ENCODE results near the gene SHF.

Gene SHF

GRCh38 chr15:45132844-45133560 lies 54.8 kb downstream of the SHF start:
- DNase-seq (ENCODE audit: low read depth) = no peak
- no peak overlapping the region for H3K4me3 ChIP-seq (ENCODE audit: low read depth, low read length)

- H3K4me3 ChIP-seq (ENCODE audit: low read depth, low read length) = no peak overlapping the region
- DNase-seq (ENCODE audit: low read depth) = no peak
These were observed 56.3 kb downstream of the SHF start for GRCh38 chr15:45131510-45131909.

- H3K4me3 ChIP-seq (ENCODE audit: low read depth, low read length) = no peak overlapping the region
- no peak for DNase-seq (ENCODE audit: low read depth)
These were observed 57.3 kb downstream of the SHF start for GRCh38 chr15:45130291-45131000.

GRCh38 chr15:45129651-45130129 lies 58.1 kb downstream of the SHF start, which contains the start of the genes DUOX1 and DUOXA1:
Gene DUOX1, plus strand, starts transcription at chr15:45129994. Its CDS starts 1,973 bp downstream, at chr15:45131967.
Gene DUOXA1, minus strand, starts transcription at chr15:45129879. Its CDS starts 6,865 bp downstream, at chr15:45123014.
- no peak within 1 kb of the TSS for H3K4me3 ChIP-seq (ENCODE audit: low read depth, low read length)
- DNase-seq (ENCODE audit: low read depth) = no peak

DNA sequence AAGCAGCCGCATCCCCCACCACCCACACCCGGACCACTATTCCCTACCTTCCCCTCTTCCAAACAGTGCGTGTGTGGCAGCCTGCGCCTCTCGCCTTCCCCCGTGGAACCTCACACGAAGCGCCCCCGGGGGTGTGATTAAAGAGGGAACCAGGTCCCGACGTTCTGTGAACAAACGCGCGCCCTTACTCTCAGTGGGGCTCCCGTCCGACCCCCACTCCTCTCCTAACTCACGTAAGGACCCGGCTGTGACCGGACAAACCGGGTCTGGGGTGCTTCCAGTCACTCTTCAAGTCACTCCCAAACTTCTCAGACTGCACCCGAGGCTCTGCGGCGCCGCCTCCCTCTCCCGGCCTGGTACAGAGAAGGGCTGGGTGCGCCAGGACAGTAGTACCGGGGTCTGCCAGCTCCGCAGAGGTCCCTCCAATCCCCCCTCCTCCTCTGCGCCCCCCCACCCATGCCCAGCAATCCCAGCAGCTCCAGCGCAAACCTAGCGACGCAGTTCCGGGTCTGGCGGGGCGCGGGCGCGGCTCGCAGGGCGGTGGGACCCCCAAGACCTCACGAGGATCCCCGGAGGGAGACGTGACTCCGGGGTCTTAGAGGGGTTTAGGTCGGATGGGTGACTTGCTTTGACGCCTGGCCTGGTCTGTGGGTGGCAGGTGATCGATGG lies 58.7 kb downstream of the SHF start:
- no peak overlapping the region for H3K4me3 ChIP-seq (ENCODE audit: low read depth, low read length)
- no peak for DNase-seq (ENCODE audit: low read depth)

DNA sequence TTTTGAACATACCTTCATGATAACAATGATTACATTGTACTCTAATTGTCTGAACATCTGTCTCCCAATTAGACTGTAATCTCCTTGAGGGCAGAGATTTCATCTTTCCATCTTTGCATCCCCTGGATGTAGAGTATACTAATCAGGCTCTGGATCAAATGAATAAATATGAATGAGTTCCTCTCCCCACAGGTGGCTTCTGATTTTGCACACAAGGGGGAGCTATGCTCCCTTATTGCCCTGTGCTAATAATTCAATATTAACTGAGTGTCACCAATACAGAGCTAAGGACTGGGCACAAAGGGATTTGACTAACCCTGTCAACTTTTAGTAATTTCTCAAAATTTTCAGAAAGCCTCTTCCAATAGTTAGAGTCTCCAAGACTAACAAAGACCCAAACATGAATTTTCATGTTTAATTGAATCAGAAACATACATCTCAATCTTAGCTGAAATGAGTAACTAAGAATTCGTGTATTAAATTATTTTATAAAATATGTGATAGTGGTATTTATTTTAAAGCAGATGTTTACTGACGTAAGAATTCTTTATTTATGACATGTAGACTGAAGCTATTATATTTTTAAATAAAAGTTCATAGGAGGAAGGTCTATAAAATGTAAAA lies 61.1 kb downstream of the SHF start:
- DNase-seq (ENCODE audit: low read depth) = no peak
- H3K4me3 ChIP-seq (ENCODE audit: low read depth, low read length) = no peak overlapping the region

DNA sequence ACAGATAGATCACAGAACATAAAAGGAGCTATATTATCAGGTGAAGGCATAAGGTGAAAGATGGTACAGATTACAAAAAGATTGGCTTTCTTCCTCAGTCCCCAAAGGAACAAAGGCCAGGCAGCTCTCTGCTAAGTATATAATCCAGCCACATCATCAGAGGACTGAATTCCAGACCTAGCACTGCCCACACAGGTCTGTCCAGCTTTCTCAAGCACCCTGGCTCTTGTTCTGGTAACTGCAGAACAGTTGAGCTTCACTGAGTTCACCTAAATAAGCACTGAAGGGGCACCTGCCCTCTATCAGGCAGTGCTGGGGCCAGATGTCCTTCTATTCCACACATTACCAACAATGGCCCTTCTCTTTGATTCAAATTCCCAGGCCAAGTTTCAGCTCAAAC lies 64.4 kb downstream of the SHF start:
- no peak overlapping the region for H3K4me3 ChIP-seq (ENCODE audit: low read depth, low read length)
- DNase-seq (ENCODE audit: low read depth) = no peak

DNA sequence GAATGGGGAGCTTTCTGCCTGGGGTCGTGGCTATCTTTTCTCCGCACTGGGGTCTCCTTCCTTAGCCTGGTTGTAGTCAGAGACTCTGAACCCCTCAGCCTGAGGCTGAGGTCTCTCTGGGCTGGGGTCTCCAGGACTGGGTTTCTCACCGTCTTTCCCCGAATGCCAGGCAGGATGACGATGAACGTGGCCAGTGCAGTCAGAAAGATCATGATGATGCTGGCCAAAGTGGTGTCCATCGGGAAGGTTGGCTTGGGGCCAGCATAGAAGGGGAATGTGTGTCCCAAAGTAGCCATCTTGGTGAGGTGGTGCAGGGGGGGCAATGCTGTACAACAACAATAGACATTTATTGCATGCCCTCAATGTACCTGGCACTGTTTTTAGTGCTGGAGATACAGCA lies 65.0 kb downstream of the SHF start:
- no peak overlapping the region for H3K4me3 ChIP-seq (ENCODE audit: low read depth, low read length)
- no peak for DNase-seq (ENCODE audit: low read depth)

DNA sequence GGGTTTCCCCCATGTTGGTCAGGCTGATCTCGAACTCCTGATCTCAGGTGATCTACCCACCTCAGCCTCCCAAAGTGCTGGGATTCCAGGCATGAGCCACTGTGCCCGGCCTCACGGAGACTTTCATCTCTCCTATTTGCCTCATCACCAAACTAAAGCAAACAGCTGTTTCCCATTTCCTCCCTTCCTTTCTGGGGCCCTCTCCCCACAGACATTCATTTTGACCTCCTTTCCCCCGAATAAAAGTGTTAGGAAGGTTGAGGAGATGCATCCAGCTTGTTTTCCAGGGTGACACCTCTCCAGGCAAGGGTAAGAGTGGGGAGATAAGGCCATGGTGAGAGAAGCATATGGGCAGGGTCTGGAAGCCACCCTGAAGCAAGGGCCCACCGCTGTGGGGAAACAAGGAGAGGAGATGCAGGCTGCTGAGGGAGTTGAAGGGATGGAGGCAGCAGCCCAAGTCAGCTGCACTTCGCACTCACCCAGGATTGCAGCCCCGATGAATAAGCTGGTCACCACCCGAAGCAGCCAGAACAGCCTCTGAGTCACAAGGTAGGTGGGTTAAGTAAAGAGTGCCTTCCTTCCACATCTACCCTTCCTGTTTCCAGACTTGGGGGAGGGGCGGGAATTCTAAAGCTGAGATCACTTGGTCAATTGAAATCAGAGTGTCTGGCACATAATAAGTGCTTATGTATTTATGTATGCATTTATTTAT lies 65.9 kb downstream of the SHF start:
- DNase-seq (ENCODE audit: low read depth) = peak; percentile 65
- H3K4me3 ChIP-seq (ENCODE audit: low read depth, low read length) = no peak overlapping the region

GRCh38 chr15:45121020-45121419 lies 66.7 kb downstream of the SHF start:
- no peak for DNase-seq (ENCODE audit: low read depth)
- H3K4me3 ChIP-seq (ENCODE audit: low read depth, low read length) = no peak overlapping the region

DNA sequence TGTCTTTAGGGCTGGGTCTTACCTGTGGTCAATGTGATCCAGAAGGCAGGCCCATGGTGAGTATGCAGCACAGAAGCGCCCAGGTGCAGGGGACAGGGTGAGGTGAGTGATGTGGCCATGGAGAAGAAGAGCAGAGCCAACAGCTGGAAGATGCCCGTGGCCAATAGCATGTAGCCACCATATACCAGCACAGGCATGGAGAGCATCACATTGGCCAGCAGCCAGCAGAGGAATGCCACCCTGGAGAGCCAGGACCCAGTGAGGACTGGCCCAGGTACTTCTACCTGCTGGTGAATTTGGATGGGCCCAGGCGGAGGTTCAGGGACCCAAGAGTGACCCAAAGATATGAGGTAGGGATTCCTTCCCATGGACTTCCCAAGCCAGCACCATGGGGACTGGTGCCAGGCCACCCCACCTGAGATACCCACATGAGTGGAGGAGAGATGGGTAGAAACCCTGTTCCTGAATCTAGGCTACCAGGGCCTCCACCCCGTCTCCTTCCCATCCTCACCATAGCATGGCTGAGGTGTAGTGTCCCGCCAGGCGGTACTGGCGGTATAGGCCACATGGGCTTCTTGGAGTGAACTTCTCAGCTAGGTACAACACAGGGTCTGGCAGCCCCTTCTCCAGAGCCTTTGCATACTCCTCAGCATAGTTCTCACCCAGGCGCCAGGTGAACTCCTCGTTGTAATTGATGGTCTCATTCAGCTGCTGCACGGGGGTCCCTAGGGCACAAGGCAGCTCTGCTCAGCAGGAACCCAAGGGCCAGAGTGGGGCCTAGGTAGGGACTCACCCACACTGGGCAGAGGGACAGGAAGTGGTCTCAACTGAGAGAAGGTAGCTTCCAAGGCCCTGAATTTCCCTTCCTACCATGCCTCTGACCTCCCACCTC lies 67.4 kb downstream of the SHF start:
- DNase-seq (ENCODE audit: low read depth) = no peak
- H3K4me3 ChIP-seq (ENCODE audit: low read depth, low read length) = no peak overlapping the region

DNA sequence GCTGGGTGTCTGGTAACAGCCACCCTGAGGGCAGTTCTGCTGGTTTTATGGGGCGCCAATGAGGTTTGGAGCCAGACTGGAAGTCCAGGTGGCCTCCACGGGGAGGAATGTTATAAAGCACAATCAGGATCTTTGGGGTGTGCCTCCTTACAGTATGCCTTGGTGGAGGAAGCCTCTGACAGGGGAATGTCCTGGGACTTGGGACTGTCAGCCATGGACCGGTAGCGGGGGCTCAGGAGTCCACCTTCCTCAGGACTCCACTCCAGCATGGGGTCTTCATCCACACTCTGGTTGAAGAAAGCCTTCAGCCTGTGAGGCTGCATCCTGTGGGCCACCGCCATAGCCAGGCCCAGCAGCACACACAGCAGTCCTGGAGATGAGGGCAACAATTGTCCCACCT lies 68.8 kb downstream of the SHF start:
- no peak for DNase-seq (ENCODE audit: low read depth)

GRCh38 chr15:45118131-45118588 lies 69.6 kb downstream of the SHF start:
- H3K4me3 ChIP-seq (ENCODE audit: low read depth, low read length) = peak overlapping the region; percentile 12
- DNase-seq (ENCODE audit: low read depth) = peak; percentile 68

More for the DNA sequence above, 68.8 kb downstream of the SHF start:
- no peak overlapping the region for H3K4me3 ChIP-seq (ENCODE audit: low read depth, low read length)

DNA sequence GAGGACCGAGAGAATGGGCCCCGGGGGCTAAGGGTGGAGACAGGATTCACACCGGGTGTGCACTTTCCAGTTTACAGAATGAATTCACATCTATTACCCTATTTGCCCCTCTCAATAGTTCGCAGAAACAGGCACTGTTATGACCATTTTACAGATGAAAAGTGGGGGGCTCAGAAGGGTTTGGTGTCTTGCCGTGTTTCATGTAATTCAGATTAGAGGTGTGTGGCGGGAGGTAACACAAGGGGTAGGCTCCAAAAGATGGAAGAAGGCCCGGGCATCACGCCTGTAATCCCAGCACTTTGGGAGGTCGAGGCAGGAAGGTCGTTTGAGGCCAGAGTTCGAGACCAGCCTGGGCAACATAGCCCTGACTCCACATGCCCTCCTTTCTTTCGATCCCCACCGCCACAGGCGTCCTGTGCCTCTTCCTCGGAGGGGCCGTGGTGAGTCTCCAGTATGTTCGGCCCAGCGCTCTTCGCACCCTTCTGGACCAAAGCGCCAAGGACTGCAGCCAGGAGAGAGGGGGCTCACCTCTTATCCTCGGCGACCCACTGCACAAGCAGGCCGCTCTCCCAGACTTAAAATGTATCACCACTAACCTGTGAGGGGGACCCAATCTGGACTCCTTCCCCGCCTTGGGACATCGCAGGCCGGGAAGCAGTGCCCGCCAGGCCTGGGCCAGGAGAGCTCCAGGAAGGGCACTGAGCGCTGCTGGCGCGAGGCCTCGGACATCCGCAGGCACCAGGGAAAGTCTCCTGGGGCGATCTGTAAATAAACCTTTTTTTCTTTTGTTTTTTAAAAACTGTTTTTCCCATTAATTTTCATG lies 70.2 kb downstream of the SHF start:
- no peak for DNase-seq (ENCODE audit: low read depth)
- peak overlapping the region; percentile 12 for H3K4me3 ChIP-seq (ENCODE audit: low read depth, low read length)
